NCI-H2227 treated with DMSO at 0.1 percent for 48 hours (cell line): ENCODE data around the gene KRTAP5-10.
"Not testable (repeated sequence)": the region's sequence is repeated elsewhere in the genome, so short reads cannot be mapped to it uniquely, and the experiment has no call there.

ENCODE experiments used
- DNase-seq: peaks from one replicate; lab custom pipeline; 2025; lab: John Stamatoyannopoulos, UW

The KRTAP5-10 gene

GRCh38 chr11:71611218-71611910 is 46.0 kb downstream of the KRTAP5-10 start:
- DNase-seq = not testable (repeated sequence)

GRCh38 chr11:71613931-71614330 is 48.6 kb downstream of the KRTAP5-10 start:
- DNase-seq = not testable (repeated sequence)

GRCh38 chr11:71614366-71614917 is 49.1 kb downstream of the KRTAP5-10 start:
- not testable (repeated sequence) for DNase-seq

GRCh38 chr11:71615003-71615402 is 49.6 kb downstream of the KRTAP5-10 start:
- not testable (repeated sequence) for DNase-seq
